ENCODE data around the gene ARHGAP25.

The ARHGAP25 gene

GRCh38 chr2:68832233-68832869, 97.7 kb downstream of the ARHGAP25 start:
- no peak for DNase-seq (ENCODE audit: low spot score)

- no peak for DNase-seq (ENCODE audit: low spot score)
Observed at GRCh38 chr2:68833162-68833561, 98.6 kb downstream of the ARHGAP25 start.

DNA sequence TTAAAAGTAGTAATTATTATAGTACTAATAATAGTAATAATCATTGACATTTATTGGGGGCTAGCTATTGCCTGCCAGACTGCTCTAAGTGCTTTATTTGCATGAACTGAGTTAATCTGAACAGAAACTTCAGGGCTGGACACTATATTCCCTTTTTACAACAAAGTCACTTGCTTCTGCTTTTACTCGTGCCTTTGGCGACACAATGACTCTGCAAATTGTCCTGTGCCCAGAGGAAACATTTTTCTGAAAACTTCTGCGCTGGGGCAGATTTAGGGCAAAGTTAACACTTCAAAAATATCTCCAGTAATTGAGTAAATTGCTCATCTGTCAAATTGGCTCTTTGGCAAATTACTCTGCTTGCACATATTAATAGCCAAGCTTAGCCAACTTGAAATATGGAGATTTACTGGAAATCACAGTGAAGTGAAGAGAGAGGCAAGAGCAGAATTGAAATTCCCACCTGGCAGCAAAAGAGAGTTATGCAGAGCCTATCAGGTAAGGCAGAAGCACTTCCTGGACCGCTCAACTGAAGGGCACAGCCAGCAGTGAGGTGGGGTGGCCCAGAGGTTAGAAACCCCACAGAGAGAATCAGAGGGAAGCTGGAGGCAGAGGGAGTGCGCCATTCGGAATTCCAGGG, 100.2 kb downstream of the ARHGAP25 start:
- DNase-seq (ENCODE audit: low spot score): no peak

GRCh38 chr2:68835621-68836020, 101.0 kb downstream of the ARHGAP25 start:
- DNase-seq (ENCODE audit: low spot score): no peak

GRCh38 chr2:68837164-68837860, 102.7 kb downstream of the ARHGAP25 start:
- peak; percentile 32 for DNase-seq (ENCODE audit: low spot score)

DNA sequence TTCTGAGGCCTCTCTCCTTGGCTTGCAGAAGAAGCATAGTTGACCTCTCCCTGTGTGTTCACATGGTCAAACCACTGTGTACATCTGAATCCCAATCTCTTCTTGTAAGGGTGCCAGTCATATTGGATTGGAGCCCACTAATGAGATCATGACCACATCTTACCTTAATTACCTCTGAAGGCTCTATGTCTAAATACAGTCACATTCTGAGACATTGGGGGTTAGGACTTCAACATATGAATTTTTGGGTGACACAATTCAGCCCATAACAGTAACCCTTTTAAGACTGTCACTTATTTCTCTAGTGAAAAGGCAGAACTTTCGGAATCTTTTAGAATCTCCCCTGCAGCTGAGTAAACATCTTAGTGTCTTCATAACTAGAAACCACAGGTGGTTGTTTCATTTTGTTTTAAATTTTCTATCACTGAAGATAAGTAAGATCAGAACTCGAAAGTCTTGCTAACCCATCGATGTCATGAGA, 103.3 kb downstream of the ARHGAP25 start:
- DNase-seq (ENCODE audit: low spot score): no peak

GRCh38 chr2:68838641-68839040, 104.0 kb downstream of the ARHGAP25 start:
- DNase-seq (ENCODE audit: low spot score): no peak

DNA sequence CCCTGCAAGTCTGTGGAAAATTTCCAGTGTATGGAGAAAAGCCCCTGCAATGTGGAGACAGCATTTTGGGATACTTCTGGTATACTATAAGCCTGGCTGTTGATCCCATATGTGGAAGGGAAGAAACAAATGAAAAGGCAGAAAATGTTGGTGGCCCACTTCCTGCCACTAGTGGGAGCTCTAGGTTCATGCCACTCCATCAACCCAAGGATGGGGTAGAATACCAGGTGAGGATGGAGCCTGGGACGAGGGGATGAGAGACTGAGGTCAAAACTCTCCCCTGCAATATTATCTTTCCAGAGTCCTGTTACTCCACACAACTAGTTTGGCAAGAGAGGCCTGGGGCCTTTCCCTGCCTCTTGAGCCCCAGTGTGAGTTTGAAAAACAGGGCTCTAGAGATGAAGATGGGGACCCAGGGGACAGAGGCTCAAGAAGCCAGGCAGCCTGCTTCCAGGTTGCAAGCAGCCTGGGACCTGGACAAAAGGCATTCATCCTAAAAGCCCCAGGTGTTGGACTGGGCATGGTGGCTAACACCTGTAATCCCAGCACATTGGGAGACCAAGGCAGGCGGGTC, 104.7 kb downstream of the ARHGAP25 start:
- DNase-seq (ENCODE audit: low spot score): peak; percentile 5

- DNase-seq (ENCODE audit: low spot score): no peak
Observed at GRCh38 chr2:68845043-68845442, 110.4 kb downstream of the ARHGAP25 start.

- no peak for DNase-seq (ENCODE audit: low spot score)
Observed at GRCh38 chr2:68846091-68846490, 111.5 kb downstream of the ARHGAP25 start.

DNA sequence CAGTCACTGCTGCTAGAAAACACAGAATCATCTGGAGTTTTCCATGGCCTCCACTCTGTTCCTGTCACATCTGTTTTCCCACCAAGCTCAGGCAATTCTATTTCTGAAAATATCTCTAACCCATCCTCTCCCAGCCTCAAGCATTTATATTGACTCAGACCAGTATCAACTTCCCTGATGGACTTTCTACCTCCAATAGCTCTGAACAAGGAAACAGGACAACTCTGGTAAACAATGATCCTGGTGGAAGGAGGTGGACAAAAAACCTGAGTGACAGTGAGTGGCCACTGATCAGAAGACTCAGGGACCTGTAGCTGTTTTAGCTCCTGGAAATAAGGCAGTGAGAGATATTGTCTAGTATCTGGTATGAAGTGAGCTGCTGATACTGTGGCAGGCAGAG, 113.1 kb downstream of the ARHGAP25 start:
- no peak for DNase-seq (ENCODE audit: low spot score)

DNA sequence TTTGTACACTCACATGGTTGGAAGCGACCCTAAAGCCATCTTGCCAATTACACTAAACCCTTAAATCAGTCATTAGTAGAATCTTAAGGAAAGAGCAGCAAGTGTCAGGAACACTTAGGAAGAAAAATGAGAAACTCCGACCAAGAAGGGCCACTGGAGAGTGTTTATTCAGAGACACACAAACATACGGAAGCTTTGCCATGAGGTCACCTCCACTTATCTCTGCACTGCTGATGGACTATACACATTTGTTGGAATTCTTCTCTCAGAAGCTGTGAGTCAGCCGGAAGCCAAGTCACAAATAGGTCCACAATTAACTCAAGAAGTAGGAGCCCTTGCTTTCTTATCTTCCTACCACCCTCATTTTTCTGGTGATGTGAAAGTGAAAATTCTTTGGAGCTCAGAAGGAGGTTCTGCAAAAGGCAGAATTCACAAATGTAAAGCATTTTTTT, 115.0 kb downstream of the ARHGAP25 start:
- DNase-seq (ENCODE audit: low spot score): no peak

- DNase-seq (ENCODE audit: low spot score): no peak
Observed at GRCh38 chr2:68850524-68850923, 115.9 kb downstream of the ARHGAP25 start.

GRCh38 chr2:68853035-68853434, 118.4 kb downstream of the ARHGAP25 start:
- no peak for DNase-seq (ENCODE audit: low spot score)

DNA sequence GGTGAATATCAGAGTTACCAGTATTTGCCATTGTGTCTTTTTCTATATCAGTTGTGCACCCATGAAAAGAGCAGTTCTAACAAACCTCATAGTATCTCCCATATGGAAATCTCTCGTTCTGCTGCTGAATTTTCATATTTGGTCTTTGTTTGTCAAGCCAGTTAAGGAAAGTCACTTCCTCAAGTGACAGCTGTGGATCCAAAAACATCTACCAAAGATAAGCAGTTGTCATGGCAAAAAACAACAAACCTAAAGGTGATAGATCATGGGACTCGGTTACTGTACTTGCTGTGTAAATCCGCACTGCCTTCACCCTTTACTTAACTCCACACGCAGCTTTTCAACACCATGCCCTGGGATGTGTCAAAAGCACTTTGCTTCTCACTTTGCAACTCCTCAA, 119.3 kb downstream of the ARHGAP25 start:
- DNase-seq (ENCODE audit: low spot score): no peak

GRCh38 chr2:68854476-68854875, 119.9 kb downstream of the ARHGAP25 start:
- DNase-seq (ENCODE audit: low spot score): no peak

- no peak for DNase-seq (ENCODE audit: low spot score)
Observed at GRCh38 chr2:68855550-68855949, 120.9 kb downstream of the ARHGAP25 start.

DNA sequence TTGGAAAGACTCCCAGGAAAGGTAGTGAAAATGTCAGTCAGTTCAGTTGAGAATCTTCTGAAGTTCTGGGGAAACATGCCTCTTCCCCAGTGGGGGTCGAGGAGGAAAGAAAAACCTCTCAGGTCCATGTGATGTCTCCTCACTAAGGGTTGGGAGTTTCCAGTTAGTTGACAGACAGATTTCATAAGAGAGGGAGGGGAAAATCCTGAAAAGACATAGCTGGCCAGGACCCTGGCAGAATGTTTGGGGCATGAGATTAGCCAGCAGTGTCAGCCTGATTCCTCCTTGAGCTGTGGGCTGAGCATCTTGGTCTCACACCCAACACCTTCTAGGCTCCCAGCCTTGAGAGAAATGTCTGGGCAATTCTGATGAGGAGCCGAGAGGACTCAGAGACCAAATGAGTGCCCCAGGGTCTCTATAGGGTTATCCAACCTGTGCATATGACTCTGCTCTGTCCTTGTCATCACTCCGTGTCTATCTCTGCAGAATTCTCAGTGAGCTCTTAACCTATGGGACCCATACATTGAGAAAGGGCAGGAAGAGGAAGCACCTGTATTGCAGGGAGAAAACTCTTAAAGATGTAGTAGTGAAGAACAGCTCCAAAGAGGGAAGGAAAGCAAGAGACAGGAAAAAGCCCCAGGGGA, 122.7 kb downstream of the ARHGAP25 start:
- DNase-seq (ENCODE audit: low spot score): no peak

- no peak for DNase-seq (ENCODE audit: low spot score)
Observed at GRCh38 chr2:68857855-68858456, 123.3 kb downstream of the ARHGAP25 start.

- DNase-seq (ENCODE audit: low spot score): no peak
Observed at GRCh38 chr2:68860111-68860510, 125.5 kb downstream of the ARHGAP25 start.

DNA sequence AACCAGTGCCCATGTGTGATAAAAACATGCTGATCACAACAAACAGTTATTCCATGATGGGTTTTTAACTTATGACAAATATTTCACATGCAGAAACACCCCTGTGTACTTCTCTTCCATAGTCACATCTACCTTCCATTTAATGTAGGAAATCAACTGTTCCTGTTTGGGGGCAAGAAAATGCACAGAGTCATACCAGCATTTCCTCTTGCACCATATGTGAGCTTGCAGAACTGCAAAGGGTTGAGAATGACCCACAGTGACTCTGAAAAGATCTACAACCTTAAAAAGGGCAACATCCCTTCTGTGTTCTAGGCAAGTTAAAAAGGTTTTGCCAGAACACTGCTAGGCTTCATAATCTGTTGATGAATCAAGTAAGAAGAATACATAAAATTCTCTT, 126.7 kb downstream of the ARHGAP25 start:
- DNase-seq (ENCODE audit: low spot score): no peak

DNA sequence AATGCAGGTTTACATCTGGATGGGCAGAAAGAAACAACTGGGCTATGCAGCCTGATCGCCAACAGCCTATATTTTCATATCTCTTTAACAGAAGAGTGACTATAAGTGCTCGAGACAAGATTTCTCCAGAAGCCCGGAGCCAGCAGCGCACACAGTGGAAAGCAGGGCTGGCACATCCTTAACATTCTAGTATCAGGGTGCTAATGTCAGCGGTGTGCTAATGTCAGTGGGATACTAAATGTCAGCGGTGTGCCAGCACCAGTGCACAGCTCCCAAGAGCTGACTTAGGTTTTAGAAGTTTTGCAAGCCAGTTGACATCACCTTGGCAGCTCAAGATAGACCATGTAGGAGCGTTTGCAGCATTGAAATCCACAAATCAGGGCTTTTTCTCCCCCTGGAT, 128.3 kb downstream of the ARHGAP25 start:
- no peak for DNase-seq (ENCODE audit: low spot score)

Measured in LoVo (cell line).